GM21423 (cell line): ENCODE results near the gene MATN4.

Experiments
- ATAC-seq: cut with Tn5 transposase; IDR thresholded peaks from one replicate; pipeline ENCODE4 v1.9.1; 2021; ENCODE audit warnings: mild to moderate bottlenecking, moderate library complexity; ENCODE audit not compliant: unreplicated experiment

The MATN4 gene

GRCh38 chr20:45254383-45255262 lies 53.5 kb downstream of the MATN4 start, which contains the start of gene SLPI:
Gene SLPI, minus strand, starts transcription at chr20:45254564. Its CDS starts 21 bp downstream, at chr20:45254543.
- ATAC-seq, result no peak

GRCh38 chr20:45253261-45253660 lies 54.8 kb downstream of the MATN4 start:
- no peak for ATAC-seq

- ATAC-seq, result no peak
Measured at GRCh38 chr20:45251884-45252560, 56.1 kb downstream of the MATN4 start.

GRCh38 chr20:45248609-45249008 lies 59.5 kb downstream of the MATN4 start:
- ATAC-seq, result no peak

GRCh38 chr20:45247865-45248264 lies 60.2 kb downstream of the MATN4 start:
- ATAC-seq, result no peak

- no peak for ATAC-seq
Measured at GRCh38 chr20:45246109-45246508, 62.0 kb downstream of the MATN4 start.
